K562 (cell line): Measurements from ENCODE around the gene TCP11. TPM values are rescaled to one million over a fixed set of nuclear protein-coding genes. Genes with fewer than 3 reads are reported as not detected.

Source experiments
- ATAC-seq: fragments of 200-7000 bp; cut with Tn5 transposase; 3 replicates; pipeline ENCODE4 v1.9.1; 2020; ENCODE audit warnings: moderate library complexity
- BruUV-seq: library from RNA; stranded (reverse); fragments of 400-500 nt; replicated peaks from 2 replicates; lab custom pipeline; 2021; lab: Mats Ljungman, UMichigan
- CTCF ChIA-PET: fragments of 300-600 bp; formaldehyde crosslinking; extraction: SDS; loops from one replicate; lab custom pipeline; 2021; ENCODE audit warnings: low intra/inter-chr PET ratio; lab: Yijun Ruan, JAX
- POLR2A ChIA-PET: fragments of 300-600, 350-650 bp; sonication (Branson Sonifier 250); formaldehyde crosslinking; extraction: SDS; loops from one replicate; lab custom pipeline; 2021; ENCODE audit warnings: antibody characterized with exemption, inconsistent platforms; lab: Yijun Ruan, JAX
- DNase-seq, 4 experiments: peaks; one replicate each; pipeline versions ENCODE4 v3.0.0 to v3.0.0-alpha.2; 2011 to 2018; ENCODE audit warnings: low spot score in 3 of 4, mixed read lengths in 3 of 4; ENCODE audit errors: extremely low read depth in 1 of 4
- FAIRE-seq: peaks from 2 replicates; lab custom pipeline; 2011; peaks lifted over from hg19 to GRCh38; lab: Jason Lieb, UNC
- H2AFZ ChIP-seq: 2 replicates; pipeline ENCODE4 v1.6.0; 2011; ENCODE audit warnings: low read depth, low read length, control low read depth, inconsistent platforms
- H3K27ac ChIP-seq: fragments of 200-600 bp; 3 replicates; pipeline ENCODE4 v1.8.0; 2011; ENCODE audit warnings: low read depth, mild to moderate bottlenecking, control low read depth, inconsistent platforms, low read length, moderate library complexity, mixed read lengths; ENCODE audit errors: extremely low read depth
- H3K27me3 ChIP-seq, 2 experiments: fragments of 300-600 bp in 1 of 2; 2 replicates in 1 of 2; 3 replicates in 1 of 2; pipeline versions ENCODE4 v1.6.0 to v1.8.0; 2011; ENCODE audit warnings: inconsistent platforms in 2 of 2, low read length in 2 of 2, mild to moderate bottlenecking in 1 of 2, mixed read lengths in 1 of 2, moderate library complexity in 1 of 2; ENCODE audit not compliant: control insufficient read depth in 2 of 2, insufficient read depth in 2 of 2
- H3K36me3 ChIP-seq: fragments of 300-600 bp; 3 replicates; pipeline ENCODE4 v1.8.0; 2011; ENCODE audit warnings: mild to moderate bottlenecking, low read length, inconsistent platforms; ENCODE audit not compliant: control insufficient read depth, insufficient read depth
- H3K4me1 ChIP-seq, 2 experiments: fragments of 200-600 bp in 1 of 2; replicated peaks in 1 of 2; 2 replicates in 1 of 2; 3 replicates in 1 of 2; pipeline versions ENCODE4 v1.5.1 to v1.8.0; 2011; ENCODE audit warnings: inconsistent platforms in 2 of 2, low read length in 2 of 2, mild to moderate bottlenecking in 1 of 2, mixed read lengths in 1 of 2, moderate library complexity in 1 of 2; ENCODE audit not compliant: control insufficient read depth in 2 of 2, insufficient read depth in 2 of 2
- H3K4me2 ChIP-seq: 2 replicates; pipeline ENCODE4 v1.6.1; 2011; ENCODE audit warnings: low read length, control low read depth, inconsistent platforms, mixed read lengths; ENCODE audit not compliant: insufficient read depth
- H3K4me3 ChIP-seq: fragments of 200-600 bp; sonication (generic), shearing (Covaris generic); 2 replicates; pipeline ENCODE4 v1.5.1; 2016; ENCODE audit warnings: control low read depth, inconsistent platforms
- H3K79me2 ChIP-seq: fragments of 200-600 bp; 3 replicates; pipeline ENCODE4 v1.8.0; 2011; ENCODE audit warnings: low read length, inconsistent platforms; ENCODE audit not compliant: control insufficient read depth, insufficient read depth
- H3K9ac ChIP-seq, 2 experiments: 2 replicates each; pipeline versions ENCODE4 v1.6.0 to v1.6.1; 2011; ENCODE audit warnings: low read depth in 2 of 2, low read length in 2 of 2, control low read depth in 1 of 2, inconsistent platforms in 1 of 2, mild to moderate bottlenecking in 1 of 2, mixed read lengths in 1 of 2; ENCODE audit not compliant: insufficient read depth in 1 of 2
- H3K9me1 ChIP-seq: one replicate; pipeline ENCODE4 v1.6.0; 2011; ENCODE audit warnings: inconsistent platforms, mild to moderate bottlenecking, low read length, moderate library complexity; ENCODE audit not compliant: control insufficient read depth, insufficient read depth
- H3K9me3 ChIP-seq: replicated peaks from 2 replicates; pipeline ENCODE4 v1.5.1; 2011; ENCODE audit warnings: low read depth, low read length, inconsistent platforms; ENCODE audit not compliant: control insufficient read depth, insufficient read depth
- H4K20me1 ChIP-seq: replicated peaks from 2 replicates; pipeline ENCODE4 v1.6.1; 2011; ENCODE audit warnings: low read length, inconsistent platforms, mixed read lengths; ENCODE audit not compliant: control insufficient read depth, insufficient read depth
- FIP1L1 ChIP-seq: fragments of 200-400 bp; formaldehyde crosslinking; IDR thresholded peaks from 2 replicates; pipeline ENCODE4 v1.6.1; 2018; ENCODE audit warnings: mild to moderate bottlenecking, low read depth, low read length; ENCODE audit not compliant: poor library complexity, severe bottlenecking
- GATA2 ChIP-seq: sonication (generic); formaldehyde crosslinking; IDR thresholded peaks from 2 replicates; pipeline ENCODE4 v1.4.0; 2020; ENCODE audit warnings: mild to moderate bottlenecking, missing genetic modification reagents
- GTF2E2 ChIP-seq: fragments of 200-800 bp; sonication (Bioruptor generic); IDR thresholded peaks from 2 replicates; pipeline ENCODE4 v1.6.1; 2016; ENCODE audit warnings: missing genetic modification characterization, missing compliant biosample characterization
- HES1 ChIP-seq: fragments of 450-650 bp; IDR thresholded peaks from 2 replicates; pipeline ENCODE4 v1.6.1; 2016; ENCODE audit warnings: low read depth, mild to moderate bottlenecking, moderate library complexity
- HIVEP1 ChIP-seq: fragments of 250-450 bp; sonication (Bioruptor Pico); IDR thresholded peaks from 2 replicates; pipeline ENCODE4 v1.4.0; 2020; ENCODE audit warnings: mild to moderate bottlenecking
- KLF6 ChIP-seq: fragments of 250-450 bp; sonication (Bioruptor Pico); IDR thresholded peaks from 2 replicates; pipeline ENCODE4 v1.4.0; 2020; ENCODE audit warnings: mild to moderate bottlenecking, moderate library complexity, borderline replicate concordance
- RBM34 ChIP-seq: fragments of 200-400 bp; formaldehyde crosslinking; IDR thresholded peaks from 2 replicates; pipeline ENCODE4 v1.6.1; 2018; ENCODE audit warnings: low read length, borderline replicate concordance; ENCODE audit not compliant: insufficient read depth
- TAL1 ChIP-seq: fragments of 450-650 bp; IDR thresholded peaks from 2 replicates; pipeline ENCODE4 v1.6.1; 2016; ENCODE audit warnings: mild to moderate bottlenecking
- ZNF280B ChIP-seq: fragments of 250-450 bp; sonication (Bioruptor Pico); IDR thresholded peaks from 2 replicates; pipeline ENCODE4 v1.5.1; 2021; ENCODE audit warnings: mild to moderate bottlenecking
- WGBS: fragments of 100-300 bp; shearing (Covaris generic); methylation state at CpG from one replicate; pipeline ENCODE4 v1.1.6; 2016; ENCODE audit warnings: low coverage, mixed read lengths; ENCODE audit not compliant: insufficient coverage; ENCODE audit errors: missing lambda C conversion rate; 5-methylcytosine and 5-hydroxymethylcytosine counted together
- in situ Hi-C: fragments of 300-500 bp; cut with MboI; formaldehyde crosslinking; loops from 4 replicates; pipeline ENCODE4 v1.15.0; 2018; ENCODE audit warnings: inconsistent platforms, mixed read lengths
- intact Hi-C: fragments of 100-400 bp; cut with micrococcal nuclease; formaldehyde crosslinking; loops from 2 replicates; pipeline ENCODE4 v1.14.2; 2022
- polyA plus RNA-seq, 8 experiments: library from polyadenylated mRNA; depleted of rRNA in 4 of 8; stranded (reverse) in 5 of 8; unstranded in 3 of 8; fragments of >200 nt; fragmentation: Nextera tagmentation in 2 of 8; fragmentation: Illumina TruSeq in 1 of 8; extraction: Ambion mirVana in 2 of 8; extraction: Trizol in 1 of 8; gene quantifications; 2 replicates each; pipeline versions ENCODE4 v1.2.1 to v1.2.3, GENCODE V29; 2011 to 2014; ENCODE audit warnings: inconsistent platforms in 1 of 8, missing spikeins in 1 of 8
- total RNA-seq, 7 experiments: library from RNA; depleted of rRNA in 6 of 7; stranded (reverse); fragments of >200 nt in 6 of 7; fragmentation: Illumina TruSeq in 2 of 7; extraction: Trizol in 2 of 7; gene quantifications; 2 replicates each; pipeline versions ENCODE4 v1.2.1 to v1.2.3, GENCODE V29; 2011 to 2021; ENCODE audit warnings: low replicate concordance in 1 of 7
- TF ChIP-seq, protein P1 (sequence below): fragments of 250-450 bp; sonication (Bioruptor Pico); IDR thresholded peaks from 2 replicates; pipeline ENCODE4 v1.4.0; 2020; ENCODE audit warnings: mild to moderate bottlenecking, moderate library complexity, borderline replicate concordance

TCP11 gene
- total and polyA plus RNA-seq, 9 of the 15 experiments (the other 6 are each of a cell fraction or from before 2014, with no cell fraction given) = not detected

DNA sequence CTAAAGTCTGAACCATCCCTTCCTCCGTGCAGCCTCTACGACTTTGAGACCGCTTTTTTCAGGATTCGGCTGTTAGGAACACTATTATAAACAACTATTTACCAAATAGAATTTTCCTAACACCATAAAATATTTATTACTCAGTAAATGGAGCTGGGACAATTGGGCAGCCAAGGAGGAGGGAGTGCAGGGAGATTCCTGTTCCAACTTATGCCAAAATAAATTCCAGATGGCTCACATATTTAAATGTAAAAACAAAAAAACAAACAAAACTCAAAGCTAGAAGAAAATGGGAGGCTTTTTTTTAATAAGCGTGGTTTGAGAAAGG lies 48.1 kb downstream of the TCP11 start:
- CTCF ChIA-PET = no interaction called here
- no peak overlapping the region for H3K9ac ChIP-seq
- peaks cover 4% of the 10 kb centered on the region; the same call in 1 of the 3 replicates for H3K36me3 ChIP-seq
- H3K79me2 ChIP-seq = no peaks in the 10 kb centered on the region
- H3K27me3 ChIP-seq = peaks cover 0 to 6% of the 10 kb centered on the region in 2 experiments; a peak in 1 of 5 replicates
- no peak overlapping the region for H3K4me3 ChIP-seq
- no peak for ATAC-seq
- TF ChIP-seq TAL1 (no peak), HES1 (no peak), ZNF280B (CRISPR knock-in tag) (no peak), GATA2 (no peak), KLF6 (no peak), GTF2E2 (tag) (no peak), HIVEP1 (CRISPR knock-in tag) (no peak), RBM34 (no peak), FIP1L1 (no peak)
- TF ChIP-seq, protein P1, sequence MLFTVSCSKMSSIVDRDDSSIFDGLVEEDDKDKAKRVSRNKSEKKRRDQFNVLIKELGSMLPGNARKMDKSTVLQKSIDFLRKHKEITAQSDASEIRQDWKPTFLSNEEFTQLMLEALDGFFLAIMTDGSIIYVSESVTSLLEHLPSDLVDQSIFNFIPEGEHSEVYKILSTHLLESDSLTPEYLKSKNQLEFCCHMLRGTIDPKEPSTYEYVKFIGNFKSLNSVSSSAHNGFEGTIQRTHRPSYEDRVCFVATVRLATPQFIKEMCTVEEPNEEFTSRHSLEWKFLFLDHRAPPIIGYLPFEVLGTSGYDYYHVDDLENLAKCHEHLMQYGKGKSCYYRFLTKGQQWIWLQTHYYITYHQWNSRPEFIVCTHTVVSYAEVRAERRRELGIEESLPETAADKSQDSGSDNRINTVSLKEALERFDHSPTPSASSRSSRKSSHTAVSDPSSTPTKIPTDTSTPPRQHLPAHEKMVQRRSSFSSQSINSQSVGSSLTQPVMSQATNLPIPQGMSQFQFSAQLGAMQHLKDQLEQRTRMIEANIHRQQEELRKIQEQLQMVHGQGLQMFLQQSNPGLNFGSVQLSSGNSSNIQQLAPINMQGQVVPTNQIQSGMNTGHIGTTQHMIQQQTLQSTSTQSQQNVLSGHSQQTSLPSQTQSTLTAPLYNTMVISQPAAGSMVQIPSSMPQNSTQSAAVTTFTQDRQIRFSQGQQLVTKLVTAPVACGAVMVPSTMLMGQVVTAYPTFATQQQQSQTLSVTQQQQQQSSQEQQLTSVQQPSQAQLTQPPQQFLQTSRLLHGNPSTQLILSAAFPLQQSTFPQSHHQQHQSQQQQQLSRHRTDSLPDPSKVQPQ = no peak
- no peaks in the 10 kb centered on the region for H3K9me3 ChIP-seq
- H3K4me2 ChIP-seq = no peak overlapping the region
- 40% methylated on average over 5 of the region's 5 CpGs for WGBS
- FAIRE-seq = peak; percentile 23
- H3K4me1 ChIP-seq = no peaks in the 10 kb centered on the region
- intact Hi-C loops = no loop called here
- POLR2A ChIA-PET = interaction anchor here (0.8 to 1.2 kb wide), 4 partner anchors 13 to 249 kb away, joined by 3 to 5 read pairs (median 4); no protein-coding TSS in a partner anchor
- H2AFZ ChIP-seq = no peak overlapping the region
- no peaks in the 10 kb centered on the region for H4K20me1 ChIP-seq
- DNase-seq = no peak
- H3K9me1 ChIP-seq = no peaks in the 10 kb centered on the region
- BruUV-seq = no TSS peak
- in situ Hi-C loops = no loop called here
- H3K27ac ChIP-seq = no peak overlapping the region
